Gastroesophageal sphincter (tissue), 4 donors: ENCODE data around the gene WBP4. TPM values are rescaled to one million over a fixed set of nuclear protein-coding genes. Genes with fewer than 3 reads are reported as not detected.

Experiments
- ATAC-seq: fragments of 150-250 bp; one replicate; pipeline ENCODE4 v1.9.1; 2016; ENCODE audit warnings: mild to moderate bottlenecking, moderate library complexity
- H3K27ac ChIP-seq, 4 donors: fragments of 200-600 bp; sonication (generic) in 3 of 4; 1 replicate in 3 of 4; 2 replicates in 1 of 4; pipeline ENCODE4 v1.5.1; 2016 to 2019
- H3K27me3 ChIP-seq: fragments of 200-600 bp; sonication (generic); one replicate; pipeline ENCODE4 v1.5.1; 2019
- H3K36me3 ChIP-seq, 2 donors: fragments of 200-600 bp; sonication (generic); one replicate each; pipeline ENCODE4 v1.5.1; 2019; ENCODE audit warnings: control low read depth in 1 of 2
- H3K4me1 ChIP-seq, 3 donors: fragments of 200-600 bp; sonication (generic); 1 replicate in 2 of 3; 2 replicates in 1 of 3; pipeline ENCODE4 v1.5.1; 2016 to 2019; ENCODE audit warnings: control low read depth in 2 of 3
- H3K4me3 ChIP-seq, 2 donors: fragments of 200-600 bp; sonication (generic); one replicate each; pipeline ENCODE4 v1.5.1; 2019; ENCODE audit warnings: mild to moderate bottlenecking in 1 of 2, moderate library complexity in 1 of 2
- H3K9me3 ChIP-seq, 3 donors: fragments of 200-600 bp; sonication (generic); one replicate each; pipeline ENCODE4 v1.5.1; 2017 to 2019; ENCODE audit warnings: control low read depth in 2 of 3
- CTCF ChIP-seq, 4 experiments: fragments of 200-600 bp in 2 of 4; fragments of 450-650 bp in 2 of 4; sonication (generic) in 1 of 4; IDR thresholded peaks; one replicate each; pipeline ENCODE4 v1.5.1; 2017 to 2019; ENCODE audit warnings: antibody characterized with exemption in 4 of 4, mild to moderate bottlenecking in 2 of 4, moderate library complexity in 2 of 4
- EP300 ChIP-seq: sonication (generic); formaldehyde crosslinking; IDR thresholded peaks from one replicate; pipeline ENCODE4 v1.6.1; 2017; ENCODE audit warnings: antibody characterized with exemption, mild to moderate bottlenecking
- POLR2A ChIP-seq, 2 donors: fragments of 450-650 bp; IDR thresholded peaks; one replicate each; pipeline ENCODE4 v1.6.1; 2017; ENCODE audit warnings: antibody characterized with exemption in 2 of 2, mild to moderate bottlenecking in 2 of 2, moderate library complexity in 1 of 2
- POLR2AphosphoS5 ChIP-seq: sonication (generic); formaldehyde crosslinking; IDR thresholded peaks from one replicate; pipeline ENCODE4 v1.6.1; 2017; ENCODE audit warnings: antibody characterized with exemption
- WGBS, 2 donors: methylation state at CpG; one replicate each; pipeline ENCODE4 v1.1.5; 2018; ENCODE audit warnings: low coverage in 1 of 2; 5-methylcytosine and 5-hydroxymethylcytosine counted together
- total RNA-seq, 4 donors: library from RNA; depleted of rRNA; stranded (reverse); fragments of >200 nt; gene quantifications; one replicate each; pipeline ENCODE4 v1.1.0, GENCODE V29; 2016

Gene WBP4, protein sequence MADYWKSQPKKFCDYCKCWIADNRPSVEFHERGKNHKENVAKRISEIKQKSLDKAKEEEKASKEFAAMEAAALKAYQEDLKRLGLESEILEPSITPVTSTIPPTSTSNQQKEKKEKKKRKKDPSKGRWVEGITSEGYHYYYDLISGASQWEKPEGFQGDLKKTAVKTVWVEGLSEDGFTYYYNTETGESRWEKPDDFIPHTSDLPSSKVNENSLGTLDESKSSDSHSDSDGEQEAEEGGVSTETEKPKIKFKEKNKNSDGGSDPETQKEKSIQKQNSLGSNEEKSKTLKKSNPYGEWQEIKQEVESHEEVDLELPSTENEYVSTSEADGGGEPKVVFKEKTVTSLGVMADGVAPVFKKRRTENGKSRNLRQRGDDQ
- 10 to 100 TPM; 19.3 to 33.1 (median 25.1) TPM for total RNA-seq

GRCh38 chr13:41061075-41061913, at the start of gene WBP4:
Gene WBP4, plus strand, starts transcription at chr13:41061509. Its CDS starts 165 bp downstream, at chr13:41061674.
- Histone ChIP-seq H3K9me3 (no peaks in the 10 kb centered on the region), H3K27me3 (no peaks in the 10 kb centered on the region), H3K4me3 (peak within 1 kb of the TSS; percentile 44 to 80), H3K36me3 (peaks cover 0 to 8% of the 10 kb centered on the region in 2 donors), H3K27ac (peak within 1 kb of the TSS; percentile 97 to 99 (median 99)), H3K4me1 (peaks cover 18 to 71% (median 33%) of the 10 kb centered on the region in 3 donors)
- TF ChIP-seq POLR2A (IDR thresholded peaks at IDR 0.05) (peak; percentile 54 to 63), EP300 (no peak), CTCF (IDR thresholded peaks at IDR 0.05) (peak in 2 of 4 experiments; percentile 36 to 37), POLR2AphosphoS5 (peak; percentile 93)
- peak; percentile 86 for ATAC-seq
- WGBS, 2 donors = 0% methylated on average over 3 to 9 of the region's 71 CpGs

DNA sequence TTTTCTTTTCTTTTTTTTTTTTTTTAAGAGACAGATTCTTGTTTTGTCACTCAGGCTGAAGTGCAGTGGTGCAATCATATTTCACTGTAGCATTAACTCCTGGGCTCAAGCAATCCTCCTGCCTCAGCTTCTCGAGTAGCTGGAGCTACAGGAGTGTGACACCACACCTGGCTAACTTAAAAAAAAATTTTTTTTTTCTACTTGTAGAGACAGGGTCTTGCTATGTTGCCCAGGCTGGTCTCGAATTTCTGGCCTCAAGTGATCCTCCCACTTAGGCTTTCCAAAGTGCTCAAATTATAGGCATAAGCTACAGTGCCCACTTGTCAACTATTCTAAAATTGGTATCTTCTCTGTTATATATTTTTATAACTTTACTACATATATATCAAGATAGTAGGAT, 48.8 kb upstream of the WBP4 start:
- ATAC-seq = no peak
- no peaks in the 10 kb centered on the region for H3K36me3 ChIP-seq
- no peaks in the 10 kb centered on the region for H3K9me3 ChIP-seq
- 83 to 94% methylated on average over 2 of the region's 2 CpGs for WGBS, 2 donors
- H3K27ac ChIP-seq = no peak overlapping the region
- peaks cover 0 to 34% (median 0%) of the 10 kb centered on the region in 3 donors for H3K4me1 ChIP-seq
- H3K27me3 ChIP-seq = no peaks in the 10 kb centered on the region
- TF ChIP-seq POLR2A (IDR thresholded peaks at IDR 0.05) (no peak), POLR2AphosphoS5 (no peak), CTCF (IDR thresholded peaks at IDR 0.05) (no peak), EP300 (no peak)
- H3K4me3 ChIP-seq = no peak overlapping the region

- ATAC-seq = no peak
- TF ChIP-seq POLR2AphosphoS5 (no peak), CTCF (IDR thresholded peaks at IDR 0.05) (no peak), EP300 (no peak), POLR2A (IDR thresholded peaks at IDR 0.05) (no peak)
- H3K27ac ChIP-seq = no peak overlapping the region
- H3K4me3 ChIP-seq = no peak overlapping the region
- H3K36me3 ChIP-seq = no peaks in the 10 kb centered on the region
- H3K9me3 ChIP-seq = no peaks in the 10 kb centered on the region
- peaks cover 0 to 31% (median 0%) of the 10 kb centered on the region in 3 donors for H3K4me1 ChIP-seq
- 69 to 83% methylated on average over 2 of the region's 2 CpGs for WGBS, 2 donors
- H3K27me3 ChIP-seq = no peaks in the 10 kb centered on the region
Measured at GRCh38 chr13:41013835-41014234, 47.5 kb upstream of the WBP4 start.

DNA sequence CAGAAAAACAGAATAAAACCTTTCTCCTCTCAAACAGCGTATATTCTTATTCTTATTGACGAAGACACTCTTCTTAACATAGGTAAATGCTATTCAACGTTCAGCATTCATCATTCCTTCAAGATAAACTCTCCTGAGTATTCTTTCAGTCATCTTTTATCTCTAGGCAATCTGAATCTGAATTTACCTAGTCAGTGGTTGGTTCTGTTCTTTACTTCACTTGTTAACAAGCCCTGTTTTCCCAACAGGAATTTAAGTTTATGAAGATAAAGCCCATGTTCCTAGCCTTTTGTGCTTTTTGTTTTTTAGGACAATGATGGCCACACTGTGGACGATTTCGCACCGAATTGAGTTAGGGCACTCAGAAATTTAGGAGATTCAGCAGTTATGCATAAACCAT, 45.4 kb upstream of the WBP4 start:
- no peak for ATAC-seq
- no peak overlapping the region for H3K4me3 ChIP-seq
- WGBS, 2 donors = 82 to 92% methylated on average over 4 to 6 of the region's 6 CpGs
- TF ChIP-seq POLR2AphosphoS5 (no peak), EP300 (no peak), CTCF (IDR thresholded peaks at IDR 0.05) (no peak), POLR2A (IDR thresholded peaks at IDR 0.05) (no peak)
- H3K27me3 ChIP-seq = no peaks in the 10 kb centered on the region
- no peaks in the 10 kb centered on the region for H3K36me3 ChIP-seq
- no peaks in the 10 kb centered on the region for H3K9me3 ChIP-seq
- no peak overlapping the region for H3K27ac ChIP-seq
- H3K4me1 ChIP-seq = peaks cover 0 to 50% (median 5%) of the 10 kb centered on the region in 3 donors
